Endothelial cell of umbilical vein (primary cell): ENCODE data around the gene GALT. TPM values are rescaled to one million over a fixed set of nuclear protein-coding genes. Genes with fewer than 3 reads are reported as not detected.

Experiments used
- BruUV-seq: library from RNA; stranded (reverse); fragments of 400-500 nt; replicated peaks from 2 replicates; lab custom pipeline; 2021; lab: Mats Ljungman, UMichigan
- CTCF ChIA-PET: fragments of 300-600, 350-600 bp; sonication (Branson Sonifier 250); formaldehyde crosslinking; loops from one replicate; lab custom pipeline; 2021; ENCODE audit warnings: antibody characterized with exemption, inconsistent platforms; lab: Charles Lee
- POLR2A ChIA-PET: fragments of 300-600, 350-600 bp; sonication (Branson Sonifier 250); formaldehyde crosslinking; loops from one replicate; lab custom pipeline; 2021; ENCODE audit warnings: antibody characterized with exemption, inconsistent platforms; lab: Charles Lee
- DNase-seq: peaks from one replicate; pipeline ENCODE4 v3.0.0-alpha.2; 2011; ENCODE audit warnings: low read depth, low spot score
- FAIRE-seq: peaks from 2 replicates; lab custom pipeline; 2011; peaks lifted over from hg19 to GRCh38; lab: Jason Lieb, UNC
- H2AFZ ChIP-seq: 2 replicates; pipeline ENCODE4 v1.6.0; 2012; ENCODE audit warnings: low read depth, low read length, control low read depth, inconsistent platforms
- H3K27ac ChIP-seq: 2 replicates; pipeline ENCODE4 v1.5.1; 2011; ENCODE audit warnings: low read depth, mild to moderate bottlenecking, control low read depth, low read length, moderate library complexity; ENCODE audit not compliant: insufficient read depth
- H3K27me3 ChIP-seq, 2 experiments: 2 replicates each; pipeline versions ENCODE4 v1.6.0 to v1.6.1; 2011; ENCODE audit warnings: low read length in 2 of 2, mixed read lengths in 1 of 2; ENCODE audit not compliant: control insufficient read depth in 2 of 2, insufficient read depth in 2 of 2
- H3K36me3 ChIP-seq, 2 experiments: 2 replicates in 1 of 2; 3 replicates in 1 of 2; pipeline ENCODE4 v1.5.1; 2011; ENCODE audit warnings: low read length in 2 of 2, mild to moderate bottlenecking in 1 of 2, moderate library complexity in 1 of 2; ENCODE audit not compliant: control insufficient read depth in 2 of 2, insufficient read depth in 2 of 2; ENCODE audit errors: extremely low read depth in 1 of 2
- H3K4me1 ChIP-seq: 3 replicates; pipeline ENCODE4 v1.5.1; 2011; ENCODE audit warnings: mild to moderate bottlenecking, low read length; ENCODE audit not compliant: control insufficient read depth, insufficient read depth; ENCODE audit errors: extremely low read depth
- H3K4me2 ChIP-seq: 2 replicates; pipeline ENCODE4 v1.6.1; 2011; ENCODE audit warnings: low read length, control low read depth, mixed read lengths; ENCODE audit not compliant: insufficient read depth
- H3K4me3 ChIP-seq, 3 experiments: fragments of 200-600 bp in 1 of 3; sonication (generic), shearing (Covaris generic) in 1 of 3; replicated peaks in 1 of 3; 2 replicates each; pipeline ENCODE4 v1.5.1; 2011 to 2016; ENCODE audit warnings: control low read depth in 3 of 3, low read length in 3 of 3, mild to moderate bottlenecking in 2 of 3, inconsistent platforms in 1 of 3, low read depth in 1 of 3, moderate library complexity in 1 of 3; ENCODE audit not compliant: insufficient read depth in 1 of 3
- H3K79me2 ChIP-seq: 2 replicates; pipeline ENCODE4 v1.6.0; 2012; ENCODE audit warnings: low read length, inconsistent platforms; ENCODE audit not compliant: control insufficient read depth, insufficient read depth
- H3K9ac ChIP-seq: replicated peaks from 2 replicates; pipeline ENCODE3; 2011; ENCODE audit warnings: low read length, control low read depth; ENCODE audit not compliant: insufficient read depth; ENCODE audit errors: extremely low read depth
- H3K9me1 ChIP-seq: replicated peaks from 3 replicates; pipeline ENCODE4 v1.6.0; 2011; ENCODE audit warnings: mild to moderate bottlenecking, low read length; ENCODE audit not compliant: control insufficient read depth, insufficient read depth; ENCODE audit errors: extremely low read depth
- H3K9me3 ChIP-seq: replicated peaks from 2 replicates; pipeline ENCODE4 v1.5.1; 2012; ENCODE audit warnings: low read length, inconsistent platforms; ENCODE audit not compliant: control insufficient read depth, insufficient read depth
- H4K20me1 ChIP-seq: replicated peaks from 2 replicates; pipeline ENCODE3; 2011; ENCODE audit warnings: mild to moderate bottlenecking, low read length; ENCODE audit not compliant: control insufficient read depth, insufficient read depth; ENCODE audit errors: extremely low read depth
- EZH2 ChIP-seq: IDR thresholded peaks from 2 replicates; pipeline ENCODE4 v1.6.1; 2012; ENCODE audit warnings: borderline replicate concordance, low read depth, mild to moderate bottlenecking, moderate library complexity, low read length, inconsistent platforms; ENCODE audit not compliant: severe bottlenecking
- FOS ChIP-seq: IDR thresholded peaks from 2 replicates; pipeline ENCODE4 v1.6.1; 2011; ENCODE audit warnings: mild to moderate bottlenecking, low read length, moderate library complexity, borderline replicate concordance; ENCODE audit not compliant: insufficient read depth
- GATA2 ChIP-seq: IDR thresholded peaks from 2 replicates; pipeline ENCODE4 v1.7.0; 2011; ENCODE audit warnings: low read depth, mild to moderate bottlenecking, moderate library complexity, mixed read lengths, low read length; ENCODE audit not compliant: insufficient read length, insufficient read depth
- JUN ChIP-seq: IDR thresholded peaks from 2 replicates; pipeline ENCODE4 v1.6.1; 2011; ENCODE audit warnings: borderline replicate concordance, low read depth; ENCODE audit not compliant: insufficient read length, insufficient read depth
- MYC ChIP-seq: IDR thresholded peaks from one replicate; pipeline ENCODE4 v1.6.1; 2011; ENCODE audit warnings: mild to moderate bottlenecking, low read depth, low read length
- POLR2A ChIP-seq: IDR thresholded peaks from 2 replicates; pipeline ENCODE4 v1.6.1; 2012; ENCODE audit warnings: low read depth, mild to moderate bottlenecking, control low read depth, low read length
- POLR2AphosphoS5 ChIP-seq: IDR thresholded peaks from 2 replicates; pipeline ENCODE4 v1.6.1; 2012; ENCODE audit warnings: low read depth, mild to moderate bottlenecking, control low read depth, low read length, moderate library complexity; ENCODE audit not compliant: insufficient read depth
- dilution Hi-C: fragments of 300-500 bp; cut with MboI; formaldehyde crosslinking; loops from one replicate; pipeline ENCODE4 v1.15.0; 2019; ENCODE audit warnings: low sequenced_read_pairs; ENCODE audit not compliant: extremely low pct_ligation_motif_present
- intact Hi-C: fragments of 100-400 bp; cut with micrococcal nuclease; formaldehyde crosslinking; loops from one replicate; pipeline ENCODE4 v1.10.0; 2022
- polyA plus RNA-seq, 4 experiments: library from polyadenylated mRNA; depleted of rRNA in 3 of 4; stranded (reverse) in 3 of 4; unstranded in 1 of 4; fragments of >200 nt; gene quantifications; 2 replicates each; pipeline versions ENCODE4 v1.2.1 to v1.2.3, GENCODE V29; 2011 to 2012; ENCODE audit warnings: missing spikeins in 1 of 4
- total RNA-seq: library from RNA; stranded (reverse); gene quantifications from 2 replicates; pipeline ENCODE4 v1.2.3, GENCODE V29; 2021
- TF ChIP-seq, protein P1 (sequence below), 2 donors: IDR thresholded peaks; 1 replicate in 1 of 2; 2 replicates in 1 of 2; pipeline ENCODE4 v1.5.1; 2011; ENCODE audit warnings: low read length in 2 of 2, mild to moderate bottlenecking in 2 of 2, moderate library complexity in 2 of 2, control low read depth in 1 of 2, inconsistent platforms in 1 of 2, low read depth in 1 of 2; ENCODE audit not compliant: insufficient read depth in 1 of 2; ENCODE audit errors: extremely low read depth in 1 of 2
- TF ChIP-seq, protein P2 (sequence below): IDR thresholded peaks from 2 replicates; pipeline ENCODE4 v1.6.1; 2011; ENCODE audit not compliant: insufficient read depth, insufficient read length

GALT gene
- total and polyA plus RNA-seq, 2 donors (not counting 3 experiments of a cell fraction or from before 2014, with no cell fraction given): 36.6 to 58.5 TPM

DNA sequence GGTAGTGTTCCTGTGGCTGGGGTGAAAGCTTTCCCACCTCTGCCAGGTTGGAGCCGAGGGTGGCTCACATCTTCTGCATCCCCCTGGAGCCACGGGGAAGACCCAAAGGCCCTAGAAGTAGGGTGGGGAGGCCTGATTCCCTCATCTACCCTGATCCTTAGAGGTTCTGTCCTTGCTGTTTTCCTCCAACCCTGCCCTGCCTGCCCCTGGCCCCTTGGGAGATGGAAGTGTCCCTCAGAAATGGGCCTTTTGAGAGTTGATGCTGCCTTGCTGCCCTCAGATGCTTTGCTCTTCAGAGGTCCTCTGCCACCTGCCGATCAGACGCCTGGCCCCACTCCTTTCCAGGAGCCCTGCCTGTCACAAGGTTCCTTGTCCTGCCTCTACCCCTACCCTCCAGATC, 38.3 kb downstream of the GALT start:
- intact Hi-C loops: no loop called here
- CTCF ChIA-PET: interaction anchor here (3.5 kb wide), 1 partner anchor 18 kb away, joined by 17 read pairs; no protein-coding TSS in a partner anchor

More for the DNA sequence above, 38.3 kb downstream of the GALT start:
- H3K36me3 ChIP-seq: no peaks in the 10 kb centered on the region
- H3K27ac ChIP-seq: no peak overlapping the region
- no peaks in the 10 kb centered on the region for H3K9me3 ChIP-seq
- H3K27me3 ChIP-seq: peaks cover 2 to 3% of the 10 kb centered on the region in 2 experiments
- H3K9ac ChIP-seq: no peak overlapping the region
- H3K4me2 ChIP-seq: no peak overlapping the region
- FAIRE-seq (no peak), DNase-seq (no peak)
- no peaks in the 10 kb centered on the region for H4K20me1 ChIP-seq
- no peak for TF ChIP-seq MYC
- TF ChIP-seq, protein P1, sequence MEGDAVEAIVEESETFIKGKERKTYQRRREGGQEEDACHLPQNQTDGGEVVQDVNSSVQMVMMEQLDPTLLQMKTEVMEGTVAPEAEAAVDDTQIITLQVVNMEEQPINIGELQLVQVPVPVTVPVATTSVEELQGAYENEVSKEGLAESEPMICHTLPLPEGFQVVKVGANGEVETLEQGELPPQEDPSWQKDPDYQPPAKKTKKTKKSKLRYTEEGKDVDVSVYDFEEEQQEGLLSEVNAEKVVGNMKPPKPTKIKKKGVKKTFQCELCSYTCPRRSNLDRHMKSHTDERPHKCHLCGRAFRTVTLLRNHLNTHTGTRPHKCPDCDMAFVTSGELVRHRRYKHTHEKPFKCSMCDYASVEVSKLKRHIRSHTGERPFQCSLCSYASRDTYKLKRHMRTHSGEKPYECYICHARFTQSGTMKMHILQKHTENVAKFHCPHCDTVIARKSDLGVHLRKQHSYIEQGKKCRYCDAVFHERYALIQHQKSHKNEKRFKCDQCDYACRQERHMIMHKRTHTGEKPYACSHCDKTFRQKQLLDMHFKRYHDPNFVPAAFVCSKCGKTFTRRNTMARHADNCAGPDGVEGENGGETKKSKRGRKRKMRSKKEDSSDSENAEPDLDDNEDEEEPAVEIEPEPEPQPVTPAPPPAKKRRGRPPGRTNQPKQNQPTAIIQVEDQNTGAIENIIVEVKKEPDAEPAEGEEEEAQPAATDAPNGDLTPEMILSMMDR (IDR thresholded peaks at IDR 0.05; ENCODE audit: extremely low read depth in 1 of 2, insufficient read depth in 1 of 2, low read depth in 1 of 2, low read length in 2 of 2): no peak
- TF ChIP-seq, protein P2, sequence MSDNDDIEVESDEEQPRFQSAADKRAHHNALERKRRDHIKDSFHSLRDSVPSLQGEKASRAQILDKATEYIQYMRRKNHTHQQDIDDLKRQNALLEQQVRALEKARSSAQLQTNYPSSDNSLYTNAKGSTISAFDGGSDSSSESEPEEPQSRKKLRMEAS: no peak
- TF ChIP-seq GATA2: no peak
- no peak for TF ChIP-seq EZH2
- no peak for TF ChIP-seq POLR2AphosphoS5
- no peak for TF ChIP-seq JUN
- TF ChIP-seq POLR2A: no peak
- no peak for TF ChIP-seq FOS
- no peaks in the 10 kb centered on the region for H3K4me1 ChIP-seq
- no peak overlapping the region for H2AFZ ChIP-seq
- H3K79me2 ChIP-seq: no peaks in the 10 kb centered on the region
- no peak overlapping the region for H3K4me3 ChIP-seq
- no TSS peak for BruUV-seq
- dilution Hi-C loops: no loop called here
- POLR2A ChIA-PET: no interaction called here
- no peaks in the 10 kb centered on the region for H3K9me1 ChIP-seq
